Ishikawa (cell line): ENCODE data around the gene NOP10.

Experiments used
- EP300 ChIP-seq: IDR thresholded peaks from 2 replicates; pipeline ENCODE4 v1.6.1; 2012; ENCODE audit warnings: borderline replicate concordance
- FOXM1 ChIP-seq: IDR thresholded peaks from 2 replicates; pipeline ENCODE4 v1.6.1; 2012; ENCODE audit warnings: low read depth, borderline replicate concordance
- MAX ChIP-seq: IDR thresholded peaks from 2 replicates; pipeline ENCODE4 v1.6.1; 2012
- RAD21 ChIP-seq: IDR thresholded peaks from 2 replicates; pipeline ENCODE4 v1.6.1; 2012; ENCODE audit warnings: low read depth
- REST ChIP-seq: IDR thresholded peaks from 2 replicates; pipeline ENCODE4 v1.6.1; 2012; ENCODE audit warnings: low read depth, mild to moderate bottlenecking
- TAF1 ChIP-seq: IDR thresholded peaks from 2 replicates; pipeline ENCODE4 v1.6.1; 2012; ENCODE audit warnings: low read depth, mild to moderate bottlenecking
- TCF12 ChIP-seq: IDR thresholded peaks from 2 replicates; pipeline ENCODE4 v1.6.1; 2012; ENCODE audit warnings: low read depth
- TEAD4 ChIP-seq: IDR thresholded peaks from 2 replicates; pipeline ENCODE4 v1.6.1; 2012
- ZBTB7A ChIP-seq: IDR thresholded peaks from 2 replicates; pipeline ENCODE4 v1.6.1; 2012; ENCODE audit warnings: low read depth

DNA sequence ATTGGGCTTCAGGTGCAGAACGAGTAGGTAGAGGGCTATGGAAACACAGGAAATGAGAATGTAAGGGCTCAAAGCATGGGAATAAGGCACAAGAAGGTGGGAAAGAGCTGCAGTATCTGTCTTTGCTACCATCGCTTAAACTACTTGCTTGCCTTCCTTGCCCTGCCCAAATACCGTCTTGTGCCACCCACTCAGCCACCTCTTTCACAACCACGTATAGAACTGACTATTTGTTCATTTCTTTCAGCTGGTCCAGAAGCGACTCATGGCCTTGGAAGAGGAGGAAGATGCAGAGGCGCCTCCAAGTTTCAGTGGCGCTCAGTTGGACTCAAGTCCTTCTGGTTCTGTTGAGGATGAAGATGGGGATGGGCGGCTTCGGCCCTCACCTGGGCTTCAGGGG lies 12.3 kb upstream of the NOP10 start:
- TF ChIP-seq REST (no peak), EP300 (no peak), MAX (no peak), TCF12 (no peak), TAF1 (no peak), ZBTB7A (no peak), RAD21 (no peak), FOXM1 (no peak), TEAD4 (no peak)
